SK-N-SH treated with all-trans-retinoic acid at 6 μM for 48 hours (cell line): Measurements from ENCODE around the gene SLC25A41.

Source experiments
- ATAC-seq: fragments of 200-7000 bp; cut with Tn5 transposase; 3 replicates; pipeline ENCODE4 v1.9.1; 2020; ENCODE audit warnings: mild to moderate bottlenecking, moderate library complexity
- ARNTL ChIP-seq: fragments of 450-650 bp; formaldehyde crosslinking; IDR thresholded peaks from 2 replicates; pipeline ENCODE4 v1.5.0; 2020; ENCODE audit warnings: low read depth, mild to moderate bottlenecking, moderate library complexity, borderline replicate concordance
- BACH2 ChIP-seq: fragments of 250-450 bp; sonication (Bioruptor Pico); IDR thresholded peaks from 2 replicates; pipeline ENCODE4 v1.9.0; 2021; ENCODE audit warnings: mild to moderate bottlenecking, borderline replicate concordance
- ESRRG ChIP-seq: fragments of 250-450 bp; sonication (Bioruptor Pico); IDR thresholded peaks from 2 replicates; pipeline ENCODE4 v1.6.1; 2021; ENCODE audit warnings: mild to moderate bottlenecking
- GLIS3 ChIP-seq: fragments of 250-450 bp; sonication (Bioruptor Pico); IDR thresholded peaks from 2 replicates; pipeline ENCODE4 v1.5.0; 2020; ENCODE audit warnings: mild to moderate bottlenecking, moderate library complexity
- ISL1 ChIP-seq: fragments of 250-450 bp; sonication (Bioruptor Pico); IDR thresholded peaks from 2 replicates; pipeline ENCODE4 v2.1.2; 2022; ENCODE audit warnings: mild to moderate bottlenecking, moderate library complexity
- OSR1 ChIP-seq: fragments of 250-450 bp; sonication (Bioruptor Pico); IDR thresholded peaks from 2 replicates; pipeline ENCODE4 v1.8.0; 2022; ENCODE audit warnings: moderate library complexity, mild to moderate bottlenecking, inconsistent platforms
- PPARA ChIP-seq: fragments of 250-450 bp; sonication (Bioruptor Pico); IDR thresholded peaks from 2 replicates; pipeline ENCODE4 v1.5.0; 2020; ENCODE audit warnings: mild to moderate bottlenecking, borderline replicate concordance
- RARB ChIP-seq: fragments of 250-450 bp; sonication (Bioruptor Pico); IDR thresholded peaks from 2 replicates; pipeline ENCODE4 v1.8.0; 2021; ENCODE audit warnings: mild to moderate bottlenecking, moderate library complexity
- SNAI2 ChIP-seq: fragments of 250-450 bp; sonication (Bioruptor Pico); IDR thresholded peaks from 2 replicates; pipeline ENCODE4 v1.5.0; 2020; ENCODE audit warnings: mild to moderate bottlenecking, moderate library complexity
- TCF4 ChIP-seq: fragments of 250-450 bp; sonication (Bioruptor Pico); IDR thresholded peaks from 2 replicates; pipeline ENCODE4 v1.8.0; 2021; ENCODE audit warnings: mild to moderate bottlenecking, moderate library complexity, borderline replicate concordance
- TOX ChIP-seq: fragments of 250-450 bp; sonication (Bioruptor Pico); IDR thresholded peaks from 2 replicates; pipeline ENCODE4 v1.8.0; 2021; ENCODE audit warnings: mild to moderate bottlenecking, moderate library complexity, borderline replicate concordance
- ZC3H10 ChIP-seq: fragments of 250-450 bp; sonication (Bioruptor Pico); IDR thresholded peaks from 2 replicates; pipeline ENCODE4 v1.5.1; 2021; ENCODE audit warnings: mild to moderate bottlenecking, moderate library complexity
- ZFP3 ChIP-seq: fragments of 250-450 bp; sonication (Bioruptor Pico); IDR thresholded peaks from 2 replicates; pipeline ENCODE4 v1.5.0; 2020; ENCODE audit warnings: mild to moderate bottlenecking, moderate library complexity
- ZFP30 ChIP-seq: fragments of 450-650 bp; formaldehyde crosslinking; IDR thresholded peaks from 2 replicates; pipeline ENCODE4 v1.5.0; 2022; ENCODE audit warnings: mild to moderate bottlenecking, moderate library complexity
- ZNF565 ChIP-seq: fragments of 450-650 bp; formaldehyde crosslinking; conservative IDR thresholded peaks from 2 replicates; pipeline ENCODE4 v1.5.0; 2020; ENCODE audit warnings: low read depth, mild to moderate bottlenecking, moderate library complexity
- ZNF8 ChIP-seq: fragments of 450-650 bp; formaldehyde crosslinking; IDR thresholded peaks from 2 replicates; pipeline ENCODE4 v1.5.0; 2020; ENCODE audit warnings: mild to moderate bottlenecking, moderate library complexity
- TF ChIP-seq, protein P1 (sequence below): fragments of 250-450 bp; sonication (Bioruptor Pico); IDR thresholded peaks from 2 replicates; pipeline ENCODE4 v1.5.1; 2020; ENCODE audit warnings: low read depth, mild to moderate bottlenecking, moderate library complexity
- TF ChIP-seq, protein P2 (sequence below): fragments of 250-450 bp; sonication (Bioruptor Pico); IDR thresholded peaks from 2 replicates; pipeline ENCODE4 v1.8.0; 2021; ENCODE audit warnings: low read depth, mild to moderate bottlenecking, moderate library complexity, borderline replicate concordance
- TF ChIP-seq, protein P3 (sequence below): fragments of 250-450 bp; sonication (Bioruptor Pico); IDR thresholded peaks from 2 replicates; pipeline ENCODE4 v1.5.1; 2021; ENCODE audit warnings: mild to moderate bottlenecking, moderate library complexity
- TF ChIP-seq, protein P4 (sequence below): fragments of 250-450 bp; sonication (Bioruptor Pico); IDR thresholded peaks from 2 replicates; pipeline ENCODE4 v1.8.0; 2020; ENCODE audit warnings: mild to moderate bottlenecking, moderate library complexity, borderline replicate concordance

SLC25A41 gene

GRCh38 chr19:6464070-6464873 lies 30.7 kb upstream of the SLC25A41 start, which contains the start of gene CRB3:
CRB3 (plus strand) TSS chr19:6464271; CDS start chr19:6464702, 431 bp downstream.
- TF ChIP-seq ZC3H10 (CRISPR knock-in tag): no peak
- no peak for TF ChIP-seq ZFP3 (CRISPR knock-in tag)
- no peak for TF ChIP-seq GLIS3 (CRISPR knock-in tag)
- TF ChIP-seq TOX (CRISPR knock-in tag): no peak
- TF ChIP-seq ZFP30 (CRISPR knock-in tag): no peak
- no peak for TF ChIP-seq ESRRG (CRISPR knock-in tag)
- TF ChIP-seq ZNF8 (CRISPR knock-in tag): no peak
- no peak for TF ChIP-seq BACH2 (CRISPR knock-in tag)
- no peak for TF ChIP-seq ISL1 (CRISPR knock-in tag)
- TF ChIP-seq SNAI2: no peak
- no peak for TF ChIP-seq TCF4 (CRISPR knock-in tag)
- TF ChIP-seq, protein P1, sequence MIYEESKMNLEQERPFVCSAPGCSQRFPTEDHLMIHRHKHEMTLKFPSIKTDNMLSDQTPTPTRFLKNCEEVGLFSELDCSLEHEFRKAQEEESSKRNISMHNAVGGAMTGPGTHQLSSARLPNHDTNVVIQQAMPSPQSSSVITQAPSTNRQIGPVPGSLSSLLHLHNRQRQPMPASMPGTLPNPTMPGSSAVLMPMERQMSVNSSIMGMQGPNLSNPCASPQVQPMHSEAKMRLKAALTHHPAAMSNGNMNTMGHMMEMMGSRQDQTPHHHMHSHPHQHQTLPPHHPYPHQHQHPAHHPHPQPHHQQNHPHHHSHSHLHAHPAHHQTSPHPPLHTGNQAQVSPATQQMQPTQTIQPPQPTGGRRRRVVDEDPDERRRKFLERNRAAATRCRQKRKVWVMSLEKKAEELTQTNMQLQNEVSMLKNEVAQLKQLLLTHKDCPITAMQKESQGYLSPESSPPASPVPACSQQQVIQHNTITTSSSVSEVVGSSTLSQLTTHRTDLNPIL: no peak
- no peak for TF ChIP-seq OSR1 (CRISPR knock-in tag)
- TF ChIP-seq, protein P2, sequence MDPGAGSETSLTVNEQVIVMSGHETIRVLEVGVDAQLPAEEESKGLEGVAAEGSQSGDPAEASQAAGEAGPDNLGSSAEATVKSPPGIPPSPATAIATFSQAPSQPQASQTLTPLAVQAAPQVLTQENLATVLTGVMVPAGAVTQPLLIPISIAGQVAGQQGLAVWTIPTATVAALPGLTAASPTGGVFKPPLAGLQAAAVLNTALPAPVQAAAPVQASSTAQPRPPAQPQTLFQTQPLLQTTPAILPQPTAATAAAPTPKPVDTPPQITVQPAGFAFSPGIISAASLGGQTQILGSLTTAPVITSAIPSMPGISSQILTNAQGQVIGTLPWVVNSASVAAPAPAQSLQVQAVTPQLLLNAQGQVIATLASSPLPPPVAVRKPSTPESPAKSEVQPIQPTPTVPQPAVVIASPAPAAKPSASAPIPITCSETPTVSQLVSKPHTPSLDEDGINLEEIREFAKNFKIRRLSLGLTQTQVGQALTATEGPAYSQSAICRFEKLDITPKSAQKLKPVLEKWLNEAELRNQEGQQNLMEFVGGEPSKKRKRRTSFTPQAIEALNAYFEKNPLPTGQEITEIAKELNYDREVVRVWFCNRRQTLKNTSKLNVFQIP (CRISPR knock-in tag): no peak
- TF ChIP-seq ZNF565 (CRISPR knock-in tag): no peak
- no peak for TF ChIP-seq ARNTL (CRISPR knock-in tag)
- ATAC-seq: no peak

DNA sequence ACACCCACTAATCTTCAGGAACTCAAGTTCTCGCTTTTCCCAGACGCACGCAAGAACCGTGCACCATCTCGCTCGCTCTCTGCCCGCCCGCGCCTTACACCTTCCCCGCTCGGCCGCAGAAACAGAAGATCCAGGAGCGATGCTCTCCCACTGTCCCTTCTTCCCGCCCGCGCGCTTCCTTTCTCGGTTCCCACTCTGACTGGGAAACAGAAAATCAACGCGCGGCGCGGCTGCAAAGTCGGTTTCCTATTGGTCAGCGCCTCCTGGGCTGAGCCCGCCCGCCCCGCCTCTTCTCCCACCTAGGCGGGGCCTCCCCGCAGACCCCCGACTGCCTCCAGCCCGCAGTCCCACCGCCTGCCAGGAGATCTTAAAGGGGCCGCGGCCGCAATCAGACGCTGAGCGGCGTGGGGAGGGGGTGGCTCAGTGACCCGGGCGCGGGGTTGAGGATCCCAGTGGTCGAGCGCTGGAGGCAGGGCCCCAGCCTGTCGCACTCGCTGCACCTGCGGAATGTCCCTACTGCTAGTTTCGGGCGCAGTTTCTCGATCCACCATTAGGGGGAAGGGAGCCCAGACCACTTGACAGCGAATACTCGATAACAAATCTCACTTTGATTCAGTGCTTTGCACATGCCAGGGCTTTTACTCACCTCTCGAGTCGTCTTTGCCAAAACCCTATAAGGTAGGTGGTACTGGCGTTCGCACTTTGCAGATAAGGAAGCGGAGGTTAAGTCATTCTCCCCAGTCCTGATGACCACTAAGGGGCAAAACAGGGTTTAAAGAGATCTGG lies 26.7 kb upstream of the SLC25A41 start:
- TF ChIP-seq ZFP3 (CRISPR knock-in tag) (no peak), PPARA (no peak), OSR1 (CRISPR knock-in tag) (no peak), ZNF8 (CRISPR knock-in tag) (no peak), RARB (CRISPR knock-in tag) (no peak), ZC3H10 (CRISPR knock-in tag) (no peak), TCF4 (CRISPR knock-in tag) (no peak), GLIS3 (CRISPR knock-in tag) (no peak), BACH2 (CRISPR knock-in tag) (no peak), ZFP30 (CRISPR knock-in tag) (no peak), ESRRG (CRISPR knock-in tag) (no peak)
- TF ChIP-seq, protein P3, sequence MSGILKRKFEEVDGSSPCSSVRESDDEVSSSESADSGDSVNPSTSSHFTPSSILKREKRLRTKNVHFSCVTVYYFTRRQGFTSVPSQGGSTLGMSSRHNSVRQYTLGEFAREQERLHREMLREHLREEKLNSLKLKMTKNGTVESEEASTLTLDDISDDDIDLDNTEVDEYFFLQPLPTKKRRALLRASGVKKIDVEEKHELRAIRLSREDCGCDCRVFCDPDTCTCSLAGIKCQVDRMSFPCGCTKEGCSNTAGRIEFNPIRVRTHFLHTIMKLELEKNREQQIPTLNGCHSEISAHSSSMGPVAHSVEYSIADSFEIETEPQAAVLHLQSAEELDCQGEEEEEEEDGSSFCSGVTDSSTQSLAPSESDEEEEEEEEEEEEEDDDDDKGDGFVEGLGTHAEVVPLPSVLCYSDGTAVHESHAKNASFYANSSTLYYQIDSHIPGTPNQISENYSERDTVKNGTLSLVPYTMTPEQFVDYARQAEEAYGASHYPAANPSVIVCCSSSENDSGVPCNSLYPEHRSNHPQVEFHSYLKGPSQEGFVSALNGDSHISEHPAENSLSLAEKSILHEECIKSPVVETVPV (CRISPR knock-in tag): no peak
- TF ChIP-seq, protein P4, sequence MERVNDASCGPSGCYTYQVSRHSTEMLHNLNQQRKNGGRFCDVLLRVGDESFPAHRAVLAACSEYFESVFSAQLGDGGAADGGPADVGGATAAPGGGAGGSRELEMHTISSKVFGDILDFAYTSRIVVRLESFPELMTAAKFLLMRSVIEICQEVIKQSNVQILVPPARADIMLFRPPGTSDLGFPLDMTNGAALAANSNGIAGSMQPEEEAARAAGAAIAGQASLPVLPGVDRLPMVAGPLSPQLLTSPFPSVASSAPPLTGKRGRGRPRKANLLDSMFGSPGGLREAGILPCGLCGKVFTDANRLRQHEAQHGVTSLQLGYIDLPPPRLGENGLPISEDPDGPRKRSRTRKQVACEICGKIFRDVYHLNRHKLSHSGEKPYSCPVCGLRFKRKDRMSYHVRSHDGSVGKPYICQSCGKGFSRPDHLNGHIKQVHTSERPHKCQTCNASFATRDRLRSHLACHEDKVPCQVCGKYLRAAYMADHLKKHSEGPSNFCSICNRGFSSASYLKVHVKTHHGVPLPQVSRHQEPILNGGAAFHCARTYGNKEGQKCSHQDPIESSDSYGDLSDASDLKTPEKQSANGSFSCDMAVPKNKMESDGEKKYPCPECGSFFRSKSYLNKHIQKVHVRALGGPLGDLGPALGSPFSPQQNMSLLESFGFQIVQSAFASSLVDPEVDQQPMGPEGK (CRISPR knock-in tag): no peak
- TF ChIP-seq, protein P2 (CRISPR knock-in tag): no peak
- TF ChIP-seq, all 23 proteins: peak for 0

More for the DNA sequence above, 26.7 kb upstream of the SLC25A41 start:
- ATAC-seq: peak; percentile 93
